ENCODE results near the gene GIGYF1. TPM values are rescaled to one million over a fixed set of nuclear protein-coding genes. Genes with fewer than 3 reads are reported as not detected.

Gene GIGYF1
- total RNA-seq, 3 donors from 2014 or later, result 25.0 to 39.0 (median 34.8) TPM

- Histone ChIP-seq H3K36me3 (peaks cover 20% of the 10 kb centered on the region), H3K27ac (peak overlapping the region; percentile 41 to 45), H3K9me3 (no peaks in the 10 kb centered on the region), H3K4me3 (peak overlapping the region in 1 of 3 donors; percentile 10), H3K27me3 (no peaks in the 10 kb centered on the region), H3K4me1 (peaks cover 4 to 14% of the 10 kb centered on the region in 2 donors)
- TF ChIP-seq CTCF (IDR thresholded peaks at IDR 0.05) (no peak), POLR2A (IDR thresholded peaks at IDR 0.05) (no peak), POLR2AphosphoS5 (IDR thresholded peaks at IDR 0.05) (no peak)
- no peak for DNase-seq (ENCODE audit: low spot score in 2 of 2)
- intact Hi-C loops (cut with DNase I; ENCODE audit: low total_unique reads), result loop anchor here (5.0 to 10.0 kb wide), 2 partner anchors 114 to 211 kb away; partner anchors contain the start of genes SAP25 and TSC22D4
Measured at GRCh38 chr7:100688326-100688860, 5.7 kb downstream of the GIGYF1 start.

GRCh38 chr7:100687751-100688300, 6.2 kb downstream of the GIGYF1 start:
- peak overlapping the region in 1 of 3 donors; percentile 10 for H3K4me3 ChIP-seq
- DNase-seq (ENCODE audit: low spot score in 2 of 2), result no peak
- peak overlapping the region; percentile 41 to 45 for H3K27ac ChIP-seq
- TF ChIP-seq POLR2A (IDR thresholded peaks at IDR 0.05) (no peak), POLR2AphosphoS5 (IDR thresholded peaks at IDR 0.05) (no peak)
- H3K4me1 ChIP-seq, result peaks cover 3 to 14% of the 10 kb centered on the region in 2 donors
- H3K9me3 ChIP-seq, result no peaks in the 10 kb centered on the region
- intact Hi-C loops (cut with DNase I; ENCODE audit: low total_unique reads), result loop anchor here (5.0 to 10.0 kb wide), 2 partner anchors 113 to 211 kb away; partner anchors contain the start of genes SAP25 and TSC22D4
- H3K27me3 ChIP-seq, result no peaks in the 10 kb centered on the region
- H3K36me3 ChIP-seq, result peaks cover 26% of the 10 kb centered on the region

- Histone ChIP-seq H3K4me1 (peaks cover 0 to 10% of the 10 kb centered on the region in 2 donors), H3K36me3 (peaks cover 26% of the 10 kb centered on the region), H3K27me3 (no peaks in the 10 kb centered on the region), H3K4me3 (no peak overlapping the region), H3K27ac (peak overlapping the region; percentile 41 to 45), H3K9me3 (no peaks in the 10 kb centered on the region)
- TF ChIP-seq POLR2AphosphoS5 (IDR thresholded peaks at IDR 0.05), result no peak
- no peak for TF ChIP-seq CTCF (IDR thresholded peaks at IDR 0.05)
- TF ChIP-seq POLR2A (IDR thresholded peaks at IDR 0.05), result no peak
- intact Hi-C loops (cut with DNase I; ENCODE audit: low total_unique reads), result loop anchor here (5.0 to 10.0 kb wide), 2 partner anchors 112 to 210 kb away; partner anchors contain the start of genes SAP25 and TSC22D4
- no peak for DNase-seq (ENCODE audit: low spot score in 2 of 2)
Measured at GRCh38 chr7:100687261-100687660, 6.8 kb downstream of the GIGYF1 start.

- intact Hi-C loops (cut with DNase I; ENCODE audit: low total_unique reads), result loop anchor here (5.0 to 10.0 kb wide), 2 partner anchors 112 to 210 kb away; partner anchors contain the start of genes SAP25 and TSC22D4
- H3K4me3 ChIP-seq, result no peak overlapping the region
- peaks cover 31% of the 10 kb centered on the region for H3K36me3 ChIP-seq
- H3K4me1 ChIP-seq, result peaks cover 0 to 5% of the 10 kb centered on the region in 2 donors
- TF ChIP-seq POLR2A (IDR thresholded peaks at IDR 0.05), result no peak
- TF ChIP-seq CTCF (IDR thresholded peaks at IDR 0.05), result no peak
- TF ChIP-seq POLR2AphosphoS5 (IDR thresholded peaks at IDR 0.05), result no peak
- H3K27me3 ChIP-seq, result no peaks in the 10 kb centered on the region
- H3K27ac ChIP-seq, result peak overlapping the region in 1 of 2 donors; percentile 45
- no peaks in the 10 kb centered on the region for H3K9me3 ChIP-seq
- DNase-seq (ENCODE audit: low spot score in 2 of 2), result no peak
Measured at GRCh38 chr7:100686822-100687211, 7.2 kb downstream of the GIGYF1 start.

GRCh38 chr7:100686201-100686821, 7.7 kb downstream of the GIGYF1 start:
- DNase-seq (ENCODE audit: low spot score in 2 of 2), result no peak
- peak overlapping the region in 1 of 2 donors; percentile 45 for H3K27ac ChIP-seq
- H3K27me3 ChIP-seq, result no peaks in the 10 kb centered on the region
- H3K9me3 ChIP-seq, result no peaks in the 10 kb centered on the region
- no peak for TF ChIP-seq CTCF (IDR thresholded peaks at IDR 0.05)
- TF ChIP-seq POLR2A (IDR thresholded peaks at IDR 0.05), result no peak
- no peak for TF ChIP-seq POLR2AphosphoS5 (IDR thresholded peaks at IDR 0.05)
- H3K4me1 ChIP-seq, result peaks cover 0 to 5% of the 10 kb centered on the region in 2 donors
- H3K4me3 ChIP-seq, result no peak overlapping the region
- intact Hi-C loops (cut with DNase I; ENCODE audit: low total_unique reads), result loop anchor here (5.0 to 10.0 kb wide), 2 partner anchors 112 to 209 kb away; partner anchors contain the start of genes SAP25 and TSC22D4
- H3K36me3 ChIP-seq, result peaks cover 35% of the 10 kb centered on the region

Data from breast epithelium (tissue), 4 donors.